Transverse colon (tissue), 4 donors: ENCODE data around the gene WDCP.

ENCODE experiments used
- EP300 ChIP-seq: sonication (generic); formaldehyde crosslinking; IDR thresholded peaks from one replicate; pipeline ENCODE4 v1.6.1; 2017; ENCODE audit warnings: antibody characterized with exemption, low read depth
- POLR2A ChIP-seq: fragments of 450-650 bp; IDR thresholded peaks from one replicate; pipeline ENCODE4 v1.6.1; 2016; ENCODE audit warnings: antibody characterized with exemption, mild to moderate bottlenecking, moderate library complexity
- POLR2AphosphoS5 ChIP-seq, 3 donors: sonication (generic); formaldehyde crosslinking; IDR thresholded peaks; one replicate each; pipeline ENCODE4 v1.6.1; 2016; ENCODE audit warnings: antibody characterized with exemption in 3 of 3
- TF ChIP-seq, protein P1 (sequence below), 5 experiments: fragments of 200-600 bp in 3 of 5; fragments of 450-650 bp in 2 of 5; sonication (generic) in 3 of 5; IDR thresholded peaks; 1 replicate in 2 of 5; 2 replicates in 3 of 5; pipeline ENCODE4 v1.5.1; 2016 to 2017; ENCODE audit warnings: antibody characterized with exemption in 5 of 5, inconsistent platforms in 3 of 5, mild to moderate bottlenecking in 2 of 5, moderate library complexity in 1 of 5

DNA sequence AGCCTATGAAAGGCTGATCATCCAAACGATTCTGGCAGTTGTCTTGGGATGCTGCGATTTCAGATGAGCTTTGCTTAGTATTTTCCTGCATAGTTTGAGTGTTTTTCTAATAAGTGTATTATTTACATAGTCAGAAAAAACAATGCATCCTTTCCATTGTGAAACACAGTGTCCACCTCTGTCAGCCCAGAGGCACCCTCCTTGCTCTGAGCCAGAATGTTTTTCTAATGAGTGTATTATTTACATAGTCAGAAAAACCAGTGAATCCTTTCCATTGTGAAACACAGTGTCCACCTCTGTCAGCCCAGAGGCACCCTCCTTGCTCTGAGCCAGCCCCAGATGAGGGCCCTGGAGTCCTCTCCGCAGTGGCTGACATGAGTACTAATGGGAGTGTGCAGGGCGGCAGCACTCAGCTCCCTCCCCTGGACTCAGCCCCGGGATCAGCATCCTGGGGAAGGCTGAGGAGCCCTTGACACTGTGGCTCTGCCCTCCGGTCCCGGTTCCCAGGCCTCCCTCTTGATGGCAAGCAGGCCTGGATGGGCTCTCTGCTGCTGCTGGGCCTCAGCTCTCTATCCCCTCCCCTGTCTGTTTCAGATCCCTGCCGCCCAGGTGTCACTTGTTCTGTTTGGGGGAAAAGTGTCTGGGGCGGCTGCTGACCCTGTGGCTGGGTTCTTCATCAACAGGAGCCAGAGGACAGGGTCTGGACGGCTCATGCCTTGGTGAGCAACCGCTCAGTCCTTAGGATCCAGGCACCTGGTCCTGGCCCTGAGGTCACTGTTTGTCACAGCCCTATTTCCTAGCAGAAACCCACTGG is 31.4 kb downstream of the WDCP start:
- TF ChIP-seq POLR2A (no peak), POLR2AphosphoS5 (IDR thresholded peaks at IDR 0.05) (no peak), EP300 (no peak)
- TF ChIP-seq, protein P1, sequence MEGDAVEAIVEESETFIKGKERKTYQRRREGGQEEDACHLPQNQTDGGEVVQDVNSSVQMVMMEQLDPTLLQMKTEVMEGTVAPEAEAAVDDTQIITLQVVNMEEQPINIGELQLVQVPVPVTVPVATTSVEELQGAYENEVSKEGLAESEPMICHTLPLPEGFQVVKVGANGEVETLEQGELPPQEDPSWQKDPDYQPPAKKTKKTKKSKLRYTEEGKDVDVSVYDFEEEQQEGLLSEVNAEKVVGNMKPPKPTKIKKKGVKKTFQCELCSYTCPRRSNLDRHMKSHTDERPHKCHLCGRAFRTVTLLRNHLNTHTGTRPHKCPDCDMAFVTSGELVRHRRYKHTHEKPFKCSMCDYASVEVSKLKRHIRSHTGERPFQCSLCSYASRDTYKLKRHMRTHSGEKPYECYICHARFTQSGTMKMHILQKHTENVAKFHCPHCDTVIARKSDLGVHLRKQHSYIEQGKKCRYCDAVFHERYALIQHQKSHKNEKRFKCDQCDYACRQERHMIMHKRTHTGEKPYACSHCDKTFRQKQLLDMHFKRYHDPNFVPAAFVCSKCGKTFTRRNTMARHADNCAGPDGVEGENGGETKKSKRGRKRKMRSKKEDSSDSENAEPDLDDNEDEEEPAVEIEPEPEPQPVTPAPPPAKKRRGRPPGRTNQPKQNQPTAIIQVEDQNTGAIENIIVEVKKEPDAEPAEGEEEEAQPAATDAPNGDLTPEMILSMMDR (IDR thresholded peaks at IDR 0.05), result no peak
